ENCODE measurements around the gene ACVRL1.

Gene ACVRL1

DNA sequence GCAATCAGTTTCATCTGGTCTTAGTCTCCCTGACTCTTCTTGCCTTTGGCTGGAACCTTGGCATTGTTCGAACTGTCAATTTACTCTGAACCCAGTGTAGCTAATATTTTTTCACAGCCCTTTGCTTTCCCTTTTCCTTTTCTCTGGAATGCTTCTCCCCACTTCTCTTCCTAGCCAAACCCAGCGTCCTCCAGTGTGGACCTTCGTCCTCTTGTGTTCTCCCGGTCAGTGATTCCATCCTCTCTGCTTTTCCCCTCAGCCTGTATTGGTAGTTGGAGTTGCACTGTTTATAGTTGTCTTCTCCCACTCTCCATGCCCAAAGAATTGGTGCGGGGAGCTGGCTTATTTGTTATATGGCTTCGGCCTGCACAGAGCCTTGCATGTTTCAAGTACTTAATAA is 53.6 kb downstream of the ACVRL1 start:
- TF ChIP-seq YY1 (IDR thresholded peaks at IDR 0.05; ENCODE audit: low read depth), result no peak
- TF ChIP-seq, protein P1, sequence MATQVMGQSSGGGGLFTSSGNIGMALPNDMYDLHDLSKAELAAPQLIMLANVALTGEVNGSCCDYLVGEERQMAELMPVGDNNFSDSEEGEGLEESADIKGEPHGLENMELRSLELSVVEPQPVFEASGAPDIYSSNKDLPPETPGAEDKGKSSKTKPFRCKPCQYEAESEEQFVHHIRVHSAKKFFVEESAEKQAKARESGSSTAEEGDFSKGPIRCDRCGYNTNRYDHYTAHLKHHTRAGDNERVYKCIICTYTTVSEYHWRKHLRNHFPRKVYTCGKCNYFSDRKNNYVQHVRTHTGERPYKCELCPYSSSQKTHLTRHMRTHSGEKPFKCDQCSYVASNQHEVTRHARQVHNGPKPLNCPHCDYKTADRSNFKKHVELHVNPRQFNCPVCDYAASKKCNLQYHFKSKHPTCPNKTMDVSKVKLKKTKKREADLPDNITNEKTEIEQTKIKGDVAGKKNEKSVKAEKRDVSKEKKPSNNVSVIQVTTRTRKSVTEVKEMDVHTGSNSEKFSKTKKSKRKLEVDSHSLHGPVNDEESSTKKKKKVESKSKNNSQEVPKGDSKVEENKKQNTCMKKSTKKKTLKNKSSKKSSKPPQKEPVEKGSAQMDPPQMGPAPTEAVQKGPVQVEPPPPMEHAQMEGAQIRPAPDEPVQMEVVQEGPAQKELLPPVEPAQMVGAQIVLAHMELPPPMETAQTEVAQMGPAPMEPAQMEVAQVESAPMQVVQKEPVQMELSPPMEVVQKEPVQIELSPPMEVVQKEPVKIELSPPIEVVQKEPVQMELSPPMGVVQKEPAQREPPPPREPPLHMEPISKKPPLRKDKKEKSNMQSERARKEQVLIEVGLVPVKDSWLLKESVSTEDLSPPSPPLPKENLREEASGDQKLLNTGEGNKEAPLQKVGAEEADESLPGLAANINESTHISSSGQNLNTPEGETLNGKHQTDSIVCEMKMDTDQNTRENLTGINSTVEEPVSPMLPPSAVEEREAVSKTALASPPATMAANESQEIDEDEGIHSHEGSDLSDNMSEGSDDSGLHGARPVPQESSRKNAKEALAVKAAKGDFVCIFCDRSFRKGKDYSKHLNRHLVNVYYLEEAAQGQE (IDR thresholded peaks at IDR 0.05; ENCODE audit: low read depth), result no peak
- TF ChIP-seq TAF1 (IDR thresholded peaks at IDR 0.05; ENCODE audit: low read depth), result no peak
- no peak for TF ChIP-seq TEAD4 (IDR thresholded peaks at IDR 0.05)
- no peak for TF ChIP-seq TCF12 (IDR thresholded peaks at IDR 0.05; ENCODE audit: low read depth)
- TF ChIP-seq NFIC (IDR thresholded peaks at IDR 0.05), result no peak
- no peak for TF ChIP-seq EGR1 (IDR thresholded peaks at IDR 0.05)
- no peak for TF ChIP-seq RAD21 (IDR thresholded peaks at IDR 0.05; ENCODE audit: low read depth)

DNA sequence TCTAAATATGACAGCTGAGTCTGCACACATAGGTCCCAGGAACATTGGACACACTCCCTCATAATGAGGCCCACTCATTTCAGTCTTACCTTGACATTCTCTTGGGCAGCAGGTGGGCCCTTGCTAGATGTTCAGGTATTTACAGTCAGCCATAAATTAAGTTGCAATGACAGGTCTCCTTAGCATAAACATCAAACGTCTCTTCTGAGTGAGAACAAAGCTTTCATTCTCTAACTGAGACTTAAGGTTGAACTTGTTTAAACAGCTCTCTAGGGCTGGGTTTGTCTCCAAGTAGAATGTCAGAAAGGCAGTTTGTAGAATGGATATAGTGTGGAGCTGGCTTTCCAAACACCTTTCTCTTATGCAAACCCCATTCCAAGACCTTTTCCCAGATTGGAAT is 54.5 kb downstream of the ACVRL1 start:
- TF ChIP-seq, protein P2, sequence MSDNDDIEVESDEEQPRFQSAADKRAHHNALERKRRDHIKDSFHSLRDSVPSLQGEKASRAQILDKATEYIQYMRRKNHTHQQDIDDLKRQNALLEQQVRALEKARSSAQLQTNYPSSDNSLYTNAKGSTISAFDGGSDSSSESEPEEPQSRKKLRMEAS (IDR thresholded peaks at IDR 0.05), result no peak; the same call in 1 of the 2 replicates
- peak; percentile 80 for TF ChIP-seq TEAD4 (IDR thresholded peaks at IDR 0.05)
- TF ChIP-seq, protein P1 (IDR thresholded peaks at IDR 0.05; ENCODE audit: low read depth), result no peak
- TF ChIP-seq NFIC (IDR thresholded peaks at IDR 0.05), result no peak
- TF ChIP-seq CREB1 (IDR thresholded peaks at IDR 0.05; ENCODE audit: low read depth), result no peak
- no peak for TF ChIP-seq RAD21 (IDR thresholded peaks at IDR 0.05; ENCODE audit: low read depth)
- TF ChIP-seq, protein P3, sequence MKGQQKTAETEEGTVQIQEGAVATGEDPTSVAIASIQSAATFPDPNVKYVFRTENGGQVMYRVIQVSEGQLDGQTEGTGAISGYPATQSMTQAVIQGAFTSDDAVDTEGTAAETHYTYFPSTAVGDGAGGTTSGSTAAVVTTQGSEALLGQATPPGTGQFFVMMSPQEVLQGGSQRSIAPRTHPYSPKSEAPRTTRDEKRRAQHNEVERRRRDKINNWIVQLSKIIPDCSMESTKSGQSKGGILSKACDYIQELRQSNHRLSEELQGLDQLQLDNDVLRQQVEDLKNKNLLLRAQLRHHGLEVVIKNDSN (IDR thresholded peaks at IDR 0.05), result no peak
- no peak for TF ChIP-seq TAF1 (IDR thresholded peaks at IDR 0.05; ENCODE audit: low read depth)
- TF ChIP-seq EGR1 (IDR thresholded peaks at IDR 0.05), result no peak
- TF ChIP-seq YY1 (IDR thresholded peaks at IDR 0.05; ENCODE audit: low read depth), result no peak
- peak; percentile 60; the same call in 1 of the 2 replicates for TF ChIP-seq TCF12 (IDR thresholded peaks at IDR 0.05; ENCODE audit: low read depth)
- peak; percentile 56; the same call in 1 of the 2 replicates for TF ChIP-seq EP300 (IDR thresholded peaks at IDR 0.05; ENCODE audit: borderline replicate concordance)

DNA sequence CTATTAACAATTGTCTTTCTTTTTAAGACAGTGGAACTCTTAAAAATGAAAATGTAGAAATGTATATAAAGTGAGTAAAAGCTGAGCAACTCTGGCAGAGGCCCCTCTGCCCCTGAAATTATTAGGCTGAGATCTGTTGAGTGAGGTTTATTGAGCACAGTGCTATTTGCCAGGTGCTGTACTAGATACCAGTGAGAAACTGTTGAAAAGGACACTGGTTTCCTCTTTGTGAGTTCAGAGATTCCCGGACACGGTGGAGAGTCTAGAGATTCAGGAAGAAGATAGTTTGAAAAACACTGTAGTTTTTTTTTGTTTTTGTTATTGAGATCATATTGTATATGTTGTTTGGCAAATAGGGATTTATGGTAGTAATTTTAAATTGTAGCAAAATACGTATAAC is 55.4 kb downstream of the ACVRL1 start:
- TF ChIP-seq CREB1 (IDR thresholded peaks at IDR 0.05; ENCODE audit: low read depth) (no peak), YY1 (IDR thresholded peaks at IDR 0.05; ENCODE audit: low read depth) (no peak)

DNA sequence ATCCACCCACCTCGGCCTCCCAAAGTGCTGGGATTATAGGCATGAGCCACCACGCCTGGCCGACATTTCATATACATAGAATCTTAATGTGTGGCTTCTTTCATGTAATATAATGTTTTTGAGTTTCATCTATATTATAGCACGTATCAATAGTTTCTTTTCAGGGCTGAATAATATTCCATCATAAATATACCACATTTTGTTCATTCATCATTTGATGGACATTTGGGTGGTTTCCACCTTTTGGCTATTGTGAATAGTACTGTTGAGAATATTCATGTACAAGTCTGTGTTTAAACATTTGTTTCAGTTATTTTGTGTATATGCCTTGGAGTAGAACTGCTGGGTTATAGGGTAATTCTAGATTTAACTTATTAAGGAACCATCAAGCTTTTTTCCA is 56.2 kb downstream of the ACVRL1 start:
- TF ChIP-seq YY1 (IDR thresholded peaks at IDR 0.05; ENCODE audit: low read depth), result no peak
- TF ChIP-seq, protein P1 (IDR thresholded peaks at IDR 0.05; ENCODE audit: low read depth), result no peak
- TF ChIP-seq RAD21 (IDR thresholded peaks at IDR 0.05; ENCODE audit: low read depth), result no peak
- no peak for TF ChIP-seq TCF12 (IDR thresholded peaks at IDR 0.05; ENCODE audit: low read depth)
- TF ChIP-seq TAF1 (IDR thresholded peaks at IDR 0.05; ENCODE audit: low read depth), result no peak
- no peak for TF ChIP-seq ZBTB7A (IDR thresholded peaks at IDR 0.05; ENCODE audit: low read depth)
- no peak for TF ChIP-seq CEBPB (IDR thresholded peaks at IDR 0.05)
- TF ChIP-seq TEAD4 (IDR thresholded peaks at IDR 0.05), result no peak
- TF ChIP-seq, protein P2 (IDR thresholded peaks at IDR 0.05), result no peak
- TF ChIP-seq, protein P3 (IDR thresholded peaks at IDR 0.05), result no peak
- no peak for TF ChIP-seq FOXM1 (IDR thresholded peaks at IDR 0.05; ENCODE audit: borderline replicate concordance, low read depth)
- TF ChIP-seq EGR1 (IDR thresholded peaks at IDR 0.05), result no peak
- TF ChIP-seq CREB1 (IDR thresholded peaks at IDR 0.05; ENCODE audit: low read depth), result no peak
- no peak for TF ChIP-seq NFIC (IDR thresholded peaks at IDR 0.05)
- no peak for TF ChIP-seq EP300 (IDR thresholded peaks at IDR 0.05; ENCODE audit: borderline replicate concordance)

DNA sequence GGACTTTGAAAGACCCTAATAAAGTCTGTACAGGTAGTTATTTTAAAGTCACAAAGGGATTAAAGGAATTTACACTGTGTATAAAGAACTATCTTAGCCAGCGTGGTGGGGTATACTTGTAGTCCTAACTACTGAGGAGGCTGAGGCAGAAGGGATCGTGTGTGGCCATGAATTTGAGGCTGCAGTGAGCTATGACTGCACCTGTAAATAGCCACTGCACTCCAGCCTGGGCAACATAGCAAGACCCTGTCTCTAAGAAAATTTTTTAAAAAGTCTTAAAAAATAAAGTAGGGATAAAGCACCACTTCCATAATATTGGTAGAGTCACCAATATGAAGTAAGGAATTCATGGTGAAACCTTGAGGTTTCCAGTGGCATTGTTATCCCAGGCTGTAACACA is 62.3 kb downstream of the ACVRL1 start:
- no peak for TF ChIP-seq EGR1 (IDR thresholded peaks at IDR 0.05)
- no peak for TF ChIP-seq YY1 (IDR thresholded peaks at IDR 0.05; ENCODE audit: low read depth)
- no peak for TF ChIP-seq ZBTB7A (IDR thresholded peaks at IDR 0.05; ENCODE audit: low read depth)
- TF ChIP-seq, protein P2 (IDR thresholded peaks at IDR 0.05), result no peak
- TF ChIP-seq CREB1 (IDR thresholded peaks at IDR 0.05; ENCODE audit: low read depth), result no peak
- TF ChIP-seq, protein P3 (IDR thresholded peaks at IDR 0.05), result no peak
- no peak for TF ChIP-seq TCF12 (IDR thresholded peaks at IDR 0.05; ENCODE audit: low read depth)
- TF ChIP-seq FOXM1 (IDR thresholded peaks at IDR 0.05; ENCODE audit: borderline replicate concordance, low read depth), result no peak
- no peak for TF ChIP-seq CEBPB (IDR thresholded peaks at IDR 0.05)
- TF ChIP-seq, protein P1 (IDR thresholded peaks at IDR 0.05; ENCODE audit: low read depth), result no peak

All from Ishikawa (cell line).